Uterus (tissue), 2 donors: Measurements from ENCODE around the gene SLBP.

Experiments used
- CTCF ChIP-seq, 4 experiments: fragments of 200-600 bp in 2 of 4; fragments of 450-650 bp in 2 of 4; sonication (generic) in 2 of 4; IDR thresholded peaks; one replicate each; pipeline ENCODE4 v1.5.1; 2016 to 2019; ENCODE audit warnings: antibody characterized with exemption in 4 of 4, mild to moderate bottlenecking in 2 of 4, moderate library complexity in 1 of 4
- POLR2A ChIP-seq, 2 donors: fragments of 450-650 bp; IDR thresholded peaks; one replicate each; pipeline ENCODE4 v1.6.1; 2016; ENCODE audit warnings: antibody characterized with exemption in 2 of 2, mild to moderate bottlenecking in 1 of 2, moderate library complexity in 1 of 2

GRCh38 chr4:1725521-1725920 lies 13.4 kb upstream of the SLBP start:
- TF ChIP-seq CTCF (IDR thresholded peaks at IDR 0.05) (no peak), POLR2A (IDR thresholded peaks at IDR 0.05) (no peak)
